HEK293T (cell line): ENCODE data around the gene KIF12.

Experiments used
- BHLHE40 ChIP-seq: fragments of 450-650 bp; IDR thresholded peaks from 2 replicates; pipeline ENCODE4 v1.6.1; 2016; ENCODE audit warnings: mild to moderate bottlenecking, moderate library complexity, borderline replicate concordance
- CTBP1 ChIP-seq: fragments of 450-650 bp; IDR thresholded peaks from 2 replicates; pipeline ENCODE4 v1.6.1; 2016; ENCODE audit warnings: borderline replicate concordance
- FOXA1 ChIP-seq: fragments of 450-650 bp; IDR thresholded peaks from 2 replicates; pipeline ENCODE4 v1.6.1; 2016; ENCODE audit warnings: mild to moderate bottlenecking
- FOXM1 ChIP-seq: fragments of 450-650 bp; IDR thresholded peaks from 2 replicates; pipeline ENCODE4 v1.6.1; 2017; ENCODE audit warnings: mild to moderate bottlenecking, borderline replicate concordance
- L3MBTL2 ChIP-seq: fragments of 450-650 bp; conservative IDR thresholded peaks from 2 replicates; pipeline ENCODE4 v1.6.1; 2016; ENCODE audit warnings: mild to moderate bottlenecking
- NFRKB ChIP-seq: fragments of 450-650 bp; IDR thresholded peaks from 2 replicates; pipeline ENCODE4 v1.6.1; 2016; ENCODE audit warnings: mild to moderate bottlenecking, moderate library complexity
- SP1 ChIP-seq: fragments of 450-650 bp; IDR thresholded peaks from 2 replicates; pipeline ENCODE4 v1.6.1; 2017
- SUZ12 ChIP-seq: fragments of 450-650 bp; IDR thresholded peaks from 2 replicates; pipeline ENCODE4 v1.6.1; 2016; ENCODE audit warnings: mild to moderate bottlenecking
- TARDBP ChIP-seq: fragments of 450-650 bp; IDR thresholded peaks from 2 replicates; pipeline ENCODE4 v1.6.1; 2016

DNA sequence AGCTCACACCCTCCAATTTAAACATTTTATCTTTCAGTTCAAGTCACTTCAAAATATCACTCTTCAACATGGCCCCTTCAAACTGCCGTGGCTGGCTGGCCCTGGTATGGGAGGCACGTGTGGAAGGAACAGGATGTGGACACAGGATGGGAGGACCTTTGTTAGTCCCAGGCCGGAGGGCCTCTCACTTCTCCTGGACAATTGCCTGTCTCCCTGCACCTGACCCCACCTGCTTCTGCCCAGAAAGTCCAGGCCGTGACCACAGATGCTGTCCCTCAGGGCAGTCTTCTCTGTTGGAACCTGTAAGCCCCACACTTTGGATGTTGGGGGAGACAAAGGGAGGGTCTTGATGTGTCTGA, 40.4 kb downstream of the KIF12 start:
- TF ChIP-seq SP1: no peak
- TF ChIP-seq FOXA1: no peak
- TF ChIP-seq CTBP1: no peak
- no peak for TF ChIP-seq BHLHE40
- no peak for TF ChIP-seq SUZ12
- no peak for TF ChIP-seq FOXM1
- no peak for TF ChIP-seq NFRKB
- TF ChIP-seq TARDBP: no peak
- no peak for TF ChIP-seq L3MBTL2
